Activated CD4-positive, alpha-beta memory T cell treated with anti-CD3 and anti-CD28 coated beads for 36 hours (primary cell): ENCODE results near the gene IL17REL. TPM values are rescaled to one million over a fixed set of nuclear protein-coding genes. Genes with fewer than 3 reads are reported as not detected.

Experiments
- CTCF ChIA-PET: fragments of 350-600 bp; sonication (Branson Sonifier 250); formaldehyde crosslinking; loops from one replicate; lab custom pipeline; 2021; ENCODE audit warnings: antibody characterized with exemption, inconsistent platforms; lab: Charles Lee
- POLR2A ChIA-PET: fragments of 350-600 bp; sonication (Branson Sonifier 250); formaldehyde crosslinking; loops from one replicate; lab custom pipeline; 2021; ENCODE audit warnings: antibody characterized with exemption; lab: Charles Lee
- DNase-seq: peaks from one replicate; pipeline ENCODE4 v3.0.0-alpha.2; 2020
- H3K27ac Mint-ChIP-seq: one replicate; pipeline ENCODE4 v1.8.0; 2021; ENCODE audit warnings: mixed read lengths
- H3K27me3 Mint-ChIP-seq: one replicate; pipeline ENCODE4 v1.8.0; 2021; ENCODE audit warnings: mixed read lengths
- H3K36me3 Mint-ChIP-seq: one replicate; pipeline ENCODE4 v1.8.0; 2021; ENCODE audit warnings: mixed read lengths
- H3K4me1 Mint-ChIP-seq: one replicate; pipeline ENCODE4 v1.8.0; 2021; ENCODE audit warnings: low read depth, mixed read lengths
- H3K4me3 Mint-ChIP-seq: one replicate; pipeline ENCODE4 v1.8.0; 2021; ENCODE audit warnings: mild to moderate bottlenecking, mixed read lengths
- H3K9me3 Mint-ChIP-seq: one replicate; pipeline ENCODE4 v1.8.0; 2021; ENCODE audit warnings: mixed read lengths
- intact Hi-C: fragments of 100-400 bp; cut with micrococcal nuclease; formaldehyde crosslinking; loops from one replicate; pipeline ENCODE4 v1.15.1; 2023
- total RNA-seq, 2 experiments: library from RNA; stranded (reverse); gene quantifications; one replicate each; pipeline ENCODE4 v1.2.3, GENCODE V29; 2021

Gene IL17REL
- total RNA-seq, 2 experiments from 2014 or later = 0.73 to 1.1 TPM

DNA sequence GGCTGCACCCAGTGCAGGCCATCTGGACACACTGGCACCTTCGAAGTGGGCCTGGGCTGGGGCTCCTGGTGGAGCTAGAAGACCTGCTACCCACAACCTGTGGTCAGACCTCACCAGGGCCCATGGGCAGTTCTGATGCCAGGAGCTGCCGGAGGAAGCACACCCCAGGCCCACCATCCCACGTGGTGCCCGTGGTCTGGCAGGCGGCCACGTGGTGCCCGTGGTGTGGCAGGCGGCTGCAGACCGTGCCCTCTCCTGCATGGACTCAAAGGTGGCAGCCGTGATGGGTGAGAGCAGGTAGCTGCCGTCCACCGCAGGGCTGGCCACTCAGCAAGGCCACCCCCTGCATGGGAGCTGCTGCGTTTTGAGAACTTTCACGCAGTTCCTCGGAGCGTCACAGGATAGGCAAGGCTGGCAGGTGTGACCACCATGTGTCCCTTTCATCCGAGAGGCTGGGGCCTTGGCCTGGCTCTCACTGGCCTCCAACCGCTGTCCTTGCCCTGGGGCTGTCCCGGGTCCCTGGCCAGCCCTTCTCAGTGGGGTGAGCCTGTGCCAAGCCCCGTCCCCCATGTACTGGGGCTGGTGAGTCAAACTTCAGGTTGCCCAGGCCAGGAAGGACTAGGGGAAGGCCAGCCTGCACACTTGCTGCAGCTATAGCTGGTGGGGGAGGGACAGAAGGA, 3.9 kb upstream of the IL17REL start:
- Mint-ChIP-seq H3K9me3 (peaks cover 3% of the 10 kb centered on the region), H3K4me3 (peak overlapping the region; percentile 74)
- POLR2A ChIA-PET = interaction anchor here (0.9 to 2.3 kb wide), 7 partner anchors 11 to 99 kb away, joined by 4 to 11 read pairs (median 5); partner anchors contain the start of gene PIM3

DNA sequence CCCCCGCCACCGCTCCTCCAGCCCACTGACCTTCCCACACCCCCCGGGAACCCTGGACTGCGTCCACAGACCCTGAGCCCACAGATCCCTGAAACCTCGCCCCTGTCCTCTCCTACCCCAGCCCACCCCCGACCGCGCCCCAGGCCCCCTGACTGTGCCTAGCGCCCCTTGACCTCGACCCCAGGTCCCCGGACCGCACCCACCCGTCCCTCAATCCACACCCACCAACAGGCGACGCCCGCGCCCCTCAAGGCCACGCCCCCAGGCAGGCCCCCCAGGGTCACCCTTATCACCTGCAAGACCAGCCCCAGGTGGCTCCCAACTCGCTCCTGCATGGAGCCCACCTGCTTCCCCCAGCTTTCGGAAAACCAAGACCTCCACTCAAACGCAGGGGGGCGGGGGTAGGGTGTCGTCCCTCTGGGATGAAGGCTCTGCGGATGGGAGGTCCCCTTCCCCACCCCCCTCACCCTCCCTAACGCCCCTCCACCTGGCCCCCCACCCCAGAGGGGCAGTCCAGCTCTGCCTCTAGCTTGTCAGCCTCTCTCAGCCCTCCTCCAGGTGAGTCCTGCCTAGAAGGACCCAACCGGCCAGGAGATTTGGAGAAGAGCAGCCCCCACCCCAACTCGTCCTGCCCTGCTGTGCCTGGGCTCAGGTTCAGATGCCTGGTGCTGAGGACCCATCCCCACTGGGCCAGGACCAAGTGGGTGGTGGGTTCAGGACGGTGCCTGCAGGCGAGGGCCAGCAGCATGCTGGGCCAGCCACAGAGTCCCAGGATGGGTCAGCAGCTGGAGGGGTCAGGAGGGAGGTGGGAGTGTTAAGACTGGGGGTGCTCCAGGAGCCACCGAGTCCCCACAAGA, 3.1 kb upstream of the IL17REL start:
- peaks cover 3% of the 10 kb centered on the region for H3K9me3 Mint-ChIP-seq
- peaks cover 8% of the 10 kb centered on the region for H3K36me3 Mint-ChIP-seq
- H3K4me3 Mint-ChIP-seq = no peak overlapping the region
- peaks cover 15% of the 10 kb centered on the region for H3K4me1 Mint-ChIP-seq
- CTCF ChIA-PET = interaction anchor here (0.8 to 4.5 kb wide), 5 partner anchors 14 to 85 kb away, joined by 3 to 36 read pairs (median 10); no protein-coding TSS in a partner anchor
- peaks cover 3% of the 10 kb centered on the region for H3K27me3 Mint-ChIP-seq
- intact Hi-C loops = loop anchor here (5.0 kb wide), 1 partner anchor 178 kb away; no protein-coding TSS in a partner anchor
- POLR2A ChIA-PET = interaction anchor here (0.9 to 2.3 kb wide), 5 partner anchors 12 to 98 kb away, joined by 4 to 11 read pairs (median 5); partner anchors contain the start of gene PIM3
- DNase-seq = no peak
- no peak overlapping the region for H3K27ac Mint-ChIP-seq

More for the DNA sequence above, 3.9 kb upstream of the IL17REL start:
- H3K27ac Mint-ChIP-seq = no peak overlapping the region
- H3K4me1 Mint-ChIP-seq = peaks cover 9% of the 10 kb centered on the region
- CTCF ChIA-PET = interaction anchor here (0.8 to 4.5 kb wide), 5 partner anchors 14 to 605 kb away, joined by 3 to 36 read pairs (median 3); no protein-coding TSS in a partner anchor
- DNase-seq = no peak
- intact Hi-C loops = loop anchor here (5.0 kb wide), 1 partner anchor 179 kb away; no protein-coding TSS in a partner anchor
- H3K36me3 Mint-ChIP-seq = peaks cover 8% of the 10 kb centered on the region
- no peaks in the 10 kb centered on the region for H3K27me3 Mint-ChIP-seq

DNA sequence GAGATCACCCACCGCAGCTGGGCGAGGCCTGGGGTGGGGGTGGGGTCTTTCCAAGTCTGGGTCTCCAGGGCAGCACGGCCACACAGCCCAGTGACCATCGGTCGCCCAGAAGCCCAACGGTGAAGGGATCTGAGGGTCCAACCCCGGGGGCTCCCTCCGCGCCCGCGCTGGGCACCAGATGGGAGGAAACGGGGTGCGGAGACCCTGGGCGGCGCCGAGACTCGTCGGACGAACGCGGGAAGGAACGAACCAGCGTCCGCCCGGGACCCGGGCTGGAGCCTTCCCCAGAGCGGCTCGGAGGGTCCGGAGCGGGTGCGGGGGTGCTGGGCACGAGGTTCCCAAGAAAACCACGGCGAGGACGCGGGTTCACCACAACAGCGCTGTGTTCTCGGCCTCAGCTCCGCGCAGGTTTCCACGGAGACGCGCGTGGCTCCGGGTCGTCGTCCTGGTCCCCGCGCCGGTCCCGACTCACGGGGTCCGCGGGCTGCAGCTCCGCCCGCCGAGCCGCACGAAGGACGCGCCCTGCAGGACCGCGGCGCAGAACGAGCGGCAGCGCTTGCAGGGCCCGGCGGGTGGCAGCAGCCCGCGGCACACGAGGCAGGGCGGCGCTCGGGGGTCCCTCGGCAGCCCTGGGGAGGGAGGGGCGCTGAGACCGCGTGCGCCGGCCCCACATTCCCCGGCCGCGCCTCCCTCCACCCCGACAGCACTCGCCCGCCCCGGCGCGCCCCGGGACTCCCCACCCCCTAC, 2.3 kb upstream of the IL17REL start:
- H3K27me3 Mint-ChIP-seq = peaks cover 3% of the 10 kb centered on the region
- DNase-seq = no peak
- H3K36me3 Mint-ChIP-seq = peaks cover 8% of the 10 kb centered on the region
- no peak overlapping the region for H3K27ac Mint-ChIP-seq
- intact Hi-C loops = loop anchor here (5.0 kb wide), 1 partner anchor 178 kb away; no protein-coding TSS in a partner anchor
- H3K4me1 Mint-ChIP-seq = peaks cover 16% of the 10 kb centered on the region
- CTCF ChIA-PET = interaction anchor here (0.7 to 3.0 kb wide), 3 partner anchors 16 to 159 kb away, joined by 3 to 10 read pairs (median 3); no protein-coding TSS in a partner anchor
- H3K4me3 Mint-ChIP-seq = no peak overlapping the region
- peaks cover 3% of the 10 kb centered on the region for H3K9me3 Mint-ChIP-seq
- POLR2A ChIA-PET = no interaction called here

DNA sequence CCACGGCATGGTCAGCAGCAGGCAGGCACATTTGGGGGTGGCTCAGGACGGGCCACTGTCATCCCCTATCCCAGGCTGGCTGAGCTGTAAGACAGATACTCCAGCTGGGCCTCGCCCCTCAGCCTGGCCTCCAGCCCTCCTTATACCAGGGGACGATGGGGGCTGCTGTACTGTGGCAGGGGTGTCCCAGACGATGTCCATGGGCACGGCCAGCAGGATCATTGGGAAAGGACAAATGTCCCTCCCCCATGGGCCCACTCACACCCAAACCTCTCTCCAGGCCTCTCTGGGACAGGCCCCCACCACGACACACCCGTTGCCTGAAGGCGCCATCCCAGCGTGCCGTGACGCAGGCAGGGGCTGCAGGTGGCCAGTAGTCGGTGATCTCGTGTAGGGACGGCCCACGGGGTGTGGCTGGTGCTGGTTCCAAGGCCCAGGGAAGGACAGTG, 1.5 kb upstream of the IL17REL start:
- peaks cover 3% of the 10 kb centered on the region for H3K27me3 Mint-ChIP-seq
- peaks cover 7% of the 10 kb centered on the region for H3K36me3 Mint-ChIP-seq
- H3K4me1 Mint-ChIP-seq = peaks cover 18% of the 10 kb centered on the region
- peak overlapping the region; percentile 49 for H3K4me3 Mint-ChIP-seq
- ChIA-PET CTCF (interaction anchor here (0.9 to 3.0 kb wide), 3 partner anchors 17 to 37 kb away, joined by 3 to 10 read pairs (median 5); no protein-coding TSS in a partner anchor), POLR2A (interaction anchor here (1.1 to 1.4 kb wide), 2 partner anchors 14 to 177 kb away, joined by 3 read pairs; no protein-coding TSS in a partner anchor)
- H3K9me3 Mint-ChIP-seq = peaks cover 1% of the 10 kb centered on the region
- H3K27ac Mint-ChIP-seq = peak overlapping the region; percentile 57
- no peak for DNase-seq
- intact Hi-C loops = no loop called here

DNA sequence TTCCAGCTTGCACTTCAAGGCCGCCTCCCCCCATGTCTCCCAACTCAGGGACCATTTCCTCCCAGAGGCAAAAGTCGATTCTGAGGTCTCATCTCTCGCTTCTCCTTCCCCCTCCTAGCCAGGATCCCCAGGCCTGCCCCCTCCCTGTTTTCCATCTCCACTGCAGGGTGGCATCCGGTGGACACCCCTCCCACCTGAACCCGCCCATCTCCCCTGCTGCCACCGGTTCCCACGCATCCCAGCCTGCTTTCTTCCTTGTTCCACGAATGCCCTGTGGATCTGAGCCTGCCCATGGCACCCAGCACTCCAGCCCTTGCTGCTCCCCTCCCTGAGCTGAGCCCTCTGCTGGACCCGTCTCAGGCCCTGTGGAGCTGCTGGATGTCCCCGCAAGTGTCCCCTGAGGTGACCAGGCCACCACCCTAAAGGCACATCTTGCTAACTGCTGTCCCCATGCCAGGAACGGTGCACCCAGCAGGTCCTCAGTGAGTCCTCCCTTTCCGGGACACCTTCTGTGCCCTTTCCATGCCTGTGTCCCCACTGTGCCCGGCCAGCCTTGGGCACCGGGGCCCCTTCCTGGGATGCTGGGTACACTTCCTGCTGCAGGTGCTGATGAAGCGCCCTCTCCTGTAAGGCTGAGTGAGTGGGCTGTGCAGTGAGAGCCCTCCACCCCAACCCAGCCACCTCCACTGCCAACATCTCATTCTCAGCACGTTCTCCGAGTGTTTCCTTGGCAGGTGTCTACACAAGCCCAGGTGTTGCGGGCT, 936 bp downstream of the IL17REL start:
- Mint-ChIP-seq H3K27ac (peak overlapping the region; percentile 62), H3K4me3 (peak overlapping the region; percentile 68), H3K9me3 (no peaks in the 10 kb centered on the region), H3K27me3 (peaks cover 3% of the 10 kb centered on the region), H3K36me3 (no peaks in the 10 kb centered on the region), H3K4me1 (peaks cover 18% of the 10 kb centered on the region)
- DNase-seq = peak; percentile 44
- ChIA-PET POLR2A (interaction anchor here (1.2 kb wide), 1 partner anchor 50 kb away, joined by 3 read pairs; no protein-coding TSS in a partner anchor), CTCF (no interaction called here)
- intact Hi-C loops = no loop called here

DNA sequence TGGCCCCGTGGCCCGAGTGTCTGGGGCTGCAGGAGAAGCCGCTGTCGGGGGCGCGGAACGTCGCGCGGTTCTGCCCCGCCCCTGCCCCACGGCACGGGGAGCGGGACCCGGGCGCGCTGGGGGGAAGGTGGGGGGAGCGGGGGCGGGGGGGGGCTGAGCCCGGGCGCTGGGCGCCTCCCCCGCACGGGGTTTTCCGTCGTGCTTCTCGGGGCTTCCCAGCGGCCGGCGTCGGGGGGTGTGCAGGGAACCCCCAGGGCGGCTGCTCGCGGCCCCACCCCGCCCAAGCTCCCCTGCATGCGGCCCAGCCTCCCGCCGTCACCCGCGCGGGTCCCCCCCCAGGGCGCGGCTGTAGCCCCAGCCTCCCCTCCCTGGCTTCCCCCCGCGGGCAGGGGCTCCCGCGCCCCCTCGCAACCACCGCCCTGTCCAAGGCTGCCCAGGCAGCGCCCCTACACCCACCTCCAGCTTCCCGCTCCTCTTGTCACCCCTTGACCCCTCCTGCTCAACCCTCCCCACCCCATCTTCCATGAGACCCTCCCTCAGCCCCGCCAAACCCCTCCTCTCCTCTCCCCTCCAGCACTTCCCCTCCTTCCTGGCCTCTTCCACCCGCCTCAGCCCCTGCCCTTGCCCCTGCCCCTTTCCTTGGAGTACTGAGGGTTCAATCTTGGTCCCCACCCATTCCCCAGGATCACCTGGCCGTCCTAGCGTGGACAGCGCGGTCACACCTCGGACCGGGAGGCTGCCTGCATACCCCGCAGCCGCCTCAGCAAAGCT, 1.7 kb downstream of the IL17REL start:
- intact Hi-C loops = no loop called here
- peak overlapping the region; percentile 68 for H3K4me3 Mint-ChIP-seq
- peak overlapping the region; percentile 62 for H3K27ac Mint-ChIP-seq
- peaks cover 18% of the 10 kb centered on the region for H3K4me1 Mint-ChIP-seq
- CTCF ChIA-PET = interaction anchor here (0.6 kb wide), 2 partner anchors 17 to 20 kb away, joined by 3 read pairs; no protein-coding TSS in a partner anchor
- peak; percentile 66 for DNase-seq
- POLR2A ChIA-PET = interaction anchor here (1.2 kb wide), 1 partner anchor 49 kb away, joined by 3 read pairs; no protein-coding TSS in a partner anchor
- no peaks in the 10 kb centered on the region for H3K36me3 Mint-ChIP-seq
- peaks cover 3% of the 10 kb centered on the region for H3K27me3 Mint-ChIP-seq
- H3K9me3 Mint-ChIP-seq = no peaks in the 10 kb centered on the region

DNA sequence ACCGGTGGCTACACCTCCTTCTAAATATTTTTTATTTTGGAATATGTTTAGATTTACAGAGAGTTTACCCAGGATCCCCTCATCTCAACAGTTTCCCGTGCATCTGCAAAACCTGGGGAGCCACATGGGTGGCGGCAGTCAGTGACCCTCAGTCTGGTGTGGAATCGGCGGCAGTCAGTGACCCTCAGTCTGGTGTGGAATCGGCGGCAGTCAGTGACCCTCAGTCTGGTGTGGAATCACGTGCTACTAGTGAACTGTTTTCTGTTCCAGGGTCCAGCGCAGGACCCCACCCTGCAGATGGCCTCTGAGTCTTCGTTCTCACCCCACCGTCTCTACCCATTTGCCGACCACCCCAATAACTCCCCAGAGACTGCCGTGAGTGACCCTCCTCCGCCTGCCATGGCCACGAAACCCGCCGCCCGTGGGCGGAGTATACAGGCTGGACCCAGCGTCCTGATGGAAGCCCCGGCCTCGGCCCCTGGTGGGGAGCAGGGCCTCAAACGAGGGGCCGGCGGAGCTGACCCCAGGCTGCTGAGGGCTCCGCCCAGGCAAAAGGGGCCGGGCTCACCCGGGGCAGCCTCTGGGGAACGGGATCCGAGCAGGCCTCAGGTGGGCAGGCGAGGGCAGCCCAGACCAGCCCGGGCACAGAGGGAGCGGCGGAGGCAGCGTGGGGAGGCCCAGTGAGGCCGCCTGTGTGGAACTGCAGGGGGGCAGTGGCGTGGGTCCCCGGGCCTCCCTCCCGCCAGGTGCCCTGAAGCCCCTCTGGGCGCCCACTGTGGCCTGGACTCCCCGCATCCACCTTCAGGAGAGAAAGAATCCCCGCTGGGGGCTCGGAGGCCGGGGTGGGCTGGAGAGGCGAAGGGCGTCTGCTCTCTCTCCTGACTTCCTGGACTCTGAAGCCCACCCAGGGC, 2.5 kb downstream of the IL17REL start:
- Mint-ChIP-seq H3K27ac (no peak overlapping the region), H3K9me3 (no peaks in the 10 kb centered on the region), H3K36me3 (no peaks in the 10 kb centered on the region), H3K4me1 (peaks cover 21% of the 10 kb centered on the region), H3K27me3 (peaks cover 3% of the 10 kb centered on the region), H3K4me3 (peak overlapping the region; percentile 31)
- no peak for DNase-seq
- ChIA-PET CTCF (interaction anchor here (0.6 to 1.7 kb wide), 3 partner anchors 16 to 21 kb away, joined by 3 to 4 read pairs (median 3); no protein-coding TSS in a partner anchor), POLR2A (interaction anchor here (0.9 to 1.2 kb wide), 2 partner anchors 48 kb away, joined by 3 to 4 read pairs; no protein-coding TSS in a partner anchor)
- intact Hi-C loops = no loop called here

DNA sequence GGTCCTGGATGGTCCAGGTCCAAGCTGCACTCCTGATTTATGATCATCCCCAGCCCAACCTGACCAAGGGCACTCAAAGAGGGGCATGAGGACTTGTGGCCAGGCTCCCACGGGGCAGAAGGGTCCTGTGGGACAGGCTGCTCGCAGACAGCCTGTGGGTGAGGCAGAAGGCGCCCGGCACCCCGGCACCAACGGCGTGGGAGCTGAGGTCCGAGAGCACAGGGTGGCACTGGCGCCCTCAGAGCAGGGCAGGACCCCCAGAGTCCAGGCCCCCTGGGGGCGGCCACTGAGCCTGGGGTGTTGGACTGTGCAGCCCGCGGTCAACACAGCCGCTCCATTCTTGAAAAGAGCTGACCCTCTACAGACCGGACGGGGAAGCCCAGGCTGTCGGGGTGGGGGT, 3.3 kb downstream of the IL17REL start:
- H3K27ac Mint-ChIP-seq = no peak overlapping the region

More for the DNA sequence above, 3.3 kb downstream of the IL17REL start:
- Mint-ChIP-seq H3K36me3 (no peaks in the 10 kb centered on the region), H3K4me3 (no peak overlapping the region), H3K9me3 (no peaks in the 10 kb centered on the region), H3K4me1 (peaks cover 27% of the 10 kb centered on the region), H3K27me3 (peaks cover 3% of the 10 kb centered on the region)
- intact Hi-C loops = no loop called here
- DNase-seq = no peak
- ChIA-PET CTCF (interaction anchor here (1.7 kb wide), 2 partner anchors 16 to 21 kb away, joined by 4 to 5 read pairs; no protein-coding TSS in a partner anchor), POLR2A (interaction anchor here (0.9 kb wide), 1 partner anchor 47 kb away, joined by 4 read pairs; no protein-coding TSS in a partner anchor)
